SKM-1 (cell line): ENCODE measurements around the gene KAZN.

Experiments
- DNase-seq: peaks from one replicate; lab custom pipeline; 2025; ENCODE audit not compliant: unreplicated experiment; lab: John Stamatoyannopoulos, UW

KAZN gene

GRCh38 chr1:14897997-14898645 lies 299.6 kb downstream of the KAZN start:
- no peak for DNase-seq

GRCh38 chr1:14899686-14900085 lies 301.2 kb downstream of the KAZN start:
- no peak for DNase-seq

GRCh38 chr1:14901371-14901954 lies 303.0 kb downstream of the KAZN start:
- DNase-seq = no peak

GRCh38 chr1:14903922-14904321 lies 305.4 kb downstream of the KAZN start:
- DNase-seq = no peak

- no peak for DNase-seq
Observed at GRCh38 chr1:14906665-14907064, 308.2 kb downstream of the KAZN start.

- no peak for DNase-seq
Observed at GRCh38 chr1:14907416-14907815, 308.9 kb downstream of the KAZN start.

- no peak for DNase-seq
Observed at GRCh38 chr1:14909273-14909672, 310.8 kb downstream of the KAZN start.

- DNase-seq = no peak
Observed at GRCh38 chr1:14909920-14910460, 311.5 kb downstream of the KAZN start.

- DNase-seq = no peak
Observed at GRCh38 chr1:14910984-14911721, 312.7 kb downstream of the KAZN start.

GRCh38 chr1:14912839-14913481 lies 314.5 kb downstream of the KAZN start:
- no peak for DNase-seq

- peak; percentile 48 for DNase-seq
Observed at GRCh38 chr1:14913482-14914177, 315.1 kb downstream of the KAZN start.

- peak; percentile 7 for DNase-seq
Observed at GRCh38 chr1:14914351-14914988, 316.0 kb downstream of the KAZN start.

GRCh38 chr1:14915356-14916054 lies 317.0 kb downstream of the KAZN start:
- peak; percentile 23 for DNase-seq

GRCh38 chr1:14919289-14919688 lies 320.8 kb downstream of the KAZN start:
- DNase-seq = no peak

GRCh38 chr1:14919751-14920150 lies 321.3 kb downstream of the KAZN start:
- DNase-seq = no peak

- DNase-seq = no peak
Observed at GRCh38 chr1:14921057-14921456, 322.6 kb downstream of the KAZN start.

- DNase-seq = no peak
Observed at GRCh38 chr1:14922942-14923726, 324.6 kb downstream of the KAZN start.

- DNase-seq = peak; percentile 24
Observed at GRCh38 chr1:14923727-14924452, 325.4 kb downstream of the KAZN start.
